K562 (cell line): ENCODE results near the gene PLK1. TPM values are rescaled to one million over a fixed set of nuclear protein-coding genes. Genes with fewer than 3 reads are reported as not detected.

Experiments used
- EGR1 ChIP-seq: fragments of 450-650 bp; conservative IDR thresholded peaks from 2 replicates; pipeline ENCODE4 v1.6.1; 2017; ENCODE audit warnings: mild to moderate bottlenecking
- FOXP4 ChIP-seq: sonication (generic); formaldehyde crosslinking; IDR thresholded peaks from 2 replicates; pipeline ENCODE4 v1.8.0; 2022; ENCODE audit warnings: mild to moderate bottlenecking, missing genetic modification reagents, borderline replicate concordance
- GABPB1 ChIP-seq: sonication (generic); formaldehyde crosslinking; IDR thresholded peaks from 2 replicates; pipeline ENCODE4 v1.8.0; 2022; ENCODE audit warnings: mild to moderate bottlenecking, missing genetic modification reagents
- HDAC2 ChIP-seq: fragments of 450-650 bp; IDR thresholded peaks from 2 replicates; pipeline ENCODE4 v1.6.1; 2016; ENCODE audit warnings: mild to moderate bottlenecking
- ID3 ChIP-seq, 2 experiments: fragments of 250-450 bp in 1 of 2; fragments of 450-650 bp in 1 of 2; sonication (Bioruptor Pico) in 1 of 2; IDR thresholded peaks; 2 replicates each; pipeline versions ENCODE4 v1.6.1 to v1.8.0; 2016 to 2021; ENCODE audit warnings: mild to moderate bottlenecking in 2 of 2, moderate library complexity in 2 of 2, missing compliant biosample characterization in 1 of 2, missing genetic modification characterization in 1 of 2
- KDM5B ChIP-seq: fragments of 200-600 bp; sonication (generic); IDR thresholded peaks from 2 replicates; pipeline ENCODE4 v1.6.1; 2012; ENCODE audit warnings: low read depth, mild to moderate bottlenecking, moderate library complexity, low read length, control low read depth, inconsistent platforms; ENCODE audit not compliant: insufficient replicate concordance
- KLF1 ChIP-seq: fragments of 450-650 bp; IDR thresholded peaks from 2 replicates; pipeline ENCODE4 v1.6.1; 2016; ENCODE audit warnings: missing genetic modification characterization, missing compliant biosample characterization
- MCM3 ChIP-seq: fragments of 450-650 bp; IDR thresholded peaks from 2 replicates; pipeline ENCODE4 v1.6.1; 2016
- MNT ChIP-seq, 2 experiments: fragments of 450-650 bp; conservative IDR thresholded peaks; 2 replicates each; pipeline ENCODE4 v1.6.1; 2017; ENCODE audit warnings: mild to moderate bottlenecking in 2 of 2, moderate library complexity in 2 of 2
- SMARCA4 ChIP-seq: fragments of 450-650 bp; IDR thresholded peaks from 2 replicates; pipeline ENCODE4 v1.6.1; 2016
- ZNF263 ChIP-seq: sonication (generic); formaldehyde crosslinking; IDR thresholded peaks from 2 replicates; pipeline ENCODE4 v1.8.0; 2022; ENCODE audit warnings: mild to moderate bottlenecking, missing genetic modification reagents, borderline replicate concordance
- ZNF589 ChIP-seq: fragments of 200-800 bp; sonication (Bioruptor generic); IDR thresholded peaks from 2 replicates; pipeline ENCODE4 v1.6.1; 2016; ENCODE audit warnings: low read depth, missing genetic modification characterization, missing compliant biosample characterization
- polyA plus RNA-seq, 8 experiments: library from polyadenylated mRNA; depleted of rRNA in 4 of 8; stranded (reverse) in 5 of 8; unstranded in 3 of 8; fragments of >200 nt; fragmentation: Nextera tagmentation in 2 of 8; fragmentation: Illumina TruSeq in 1 of 8; extraction: Ambion mirVana in 2 of 8; extraction: Trizol in 1 of 8; gene quantifications; 2 replicates each; pipeline versions ENCODE4 v1.2.1 to v1.2.3, GENCODE V29; 2011 to 2014; ENCODE audit warnings: inconsistent platforms in 1 of 8, missing spikeins in 1 of 8
- total RNA-seq, 7 experiments: library from RNA; depleted of rRNA in 6 of 7; stranded (reverse); fragments of >200 nt in 6 of 7; fragmentation: Illumina TruSeq in 2 of 7; extraction: Trizol in 2 of 7; gene quantifications; 2 replicates each; pipeline versions ENCODE4 v1.2.1 to v1.2.3, GENCODE V29; 2011 to 2021; ENCODE audit warnings: low replicate concordance in 1 of 7
- TF ChIP-seq, protein P1 (sequence below), 3 experiments: IDR thresholded peaks in 2 of 3; conservative IDR thresholded peaks in 1 of 3; 2 replicates each; pipeline ENCODE4 v1.5.1; 2011 to 2012; ENCODE audit warnings: low read length in 3 of 3, mild to moderate bottlenecking in 3 of 3, control low read depth in 2 of 3, improper control_type of control experiment in 1 of 3, inconsistent platforms in 1 of 3, low read depth in 1 of 3, mixed read lengths in 1 of 3, moderate library complexity in 1 of 3; ENCODE audit not compliant: insufficient read depth in 2 of 3
- TF ChIP-seq, protein P2 (sequence below): fragments of 450-650 bp; IDR thresholded peaks from 2 replicates; pipeline ENCODE4 v1.6.1; 2016; ENCODE audit warnings: borderline replicate concordance
- TF ChIP-seq, protein P3 (sequence below): fragments of 450-650 bp; IDR thresholded peaks from 2 replicates; pipeline ENCODE4 v1.6.1; 2018; ENCODE audit warnings: mild to moderate bottlenecking, low read depth; ENCODE audit not compliant: partially characterized antibody

The PLK1 gene
- total and polyA plus RNA-seq, 9 of the 15 experiments (the other 6 are each of a cell fraction or from before 2014, with no cell fraction given): 13.6 to 212 (median 45.5) TPM

GRCh38 chr16:23640931-23641765, 37.5 kb upstream of the PLK1 start, which contains the start of the genes DCTN5 and PALB2 (continued):
- no peak for TF ChIP-seq ZNF589 (CRISPR knock-in tag)
- TF ChIP-seq KLF1 (tag): 0 out of 2 replicates have a peak, but pooled peaks have one; percentile 32
- TF ChIP-seq HDAC2: peak; percentile 93
- TF ChIP-seq ZNF263 (CRISPR knock-in tag): peak; percentile 54
- TF ChIP-seq KDM5B: peak; percentile 76
- peak; percentile 6; the same call in 1 of the 2 replicates for TF ChIP-seq SMARCA4
- no peak for TF ChIP-seq ID3 (CRISPR knock-in tag; IDR thresholded peaks at IDR 0.05)
- TF ChIP-seq ID3 (tag; IDR thresholded peaks at IDR 0.05): no peak
- no peak for TF ChIP-seq MCM3
- TF ChIP-seq, protein P1, sequence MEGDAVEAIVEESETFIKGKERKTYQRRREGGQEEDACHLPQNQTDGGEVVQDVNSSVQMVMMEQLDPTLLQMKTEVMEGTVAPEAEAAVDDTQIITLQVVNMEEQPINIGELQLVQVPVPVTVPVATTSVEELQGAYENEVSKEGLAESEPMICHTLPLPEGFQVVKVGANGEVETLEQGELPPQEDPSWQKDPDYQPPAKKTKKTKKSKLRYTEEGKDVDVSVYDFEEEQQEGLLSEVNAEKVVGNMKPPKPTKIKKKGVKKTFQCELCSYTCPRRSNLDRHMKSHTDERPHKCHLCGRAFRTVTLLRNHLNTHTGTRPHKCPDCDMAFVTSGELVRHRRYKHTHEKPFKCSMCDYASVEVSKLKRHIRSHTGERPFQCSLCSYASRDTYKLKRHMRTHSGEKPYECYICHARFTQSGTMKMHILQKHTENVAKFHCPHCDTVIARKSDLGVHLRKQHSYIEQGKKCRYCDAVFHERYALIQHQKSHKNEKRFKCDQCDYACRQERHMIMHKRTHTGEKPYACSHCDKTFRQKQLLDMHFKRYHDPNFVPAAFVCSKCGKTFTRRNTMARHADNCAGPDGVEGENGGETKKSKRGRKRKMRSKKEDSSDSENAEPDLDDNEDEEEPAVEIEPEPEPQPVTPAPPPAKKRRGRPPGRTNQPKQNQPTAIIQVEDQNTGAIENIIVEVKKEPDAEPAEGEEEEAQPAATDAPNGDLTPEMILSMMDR (IDR thresholded peaks at IDR 0.05 in 2 of 3, conservative IDR thresholded peaks at IDR 0.05 in 1 of 3; ENCODE audit: insufficient read depth in 2 of 3, low read depth in 1 of 3, low read length in 3 of 3): peak in 1 of 3 experiments; percentile 2; a peak in 1 of 6 replicates
- 0 out of 2 replicates have a peak, but pooled peaks have one; percentile 4 for TF ChIP-seq EGR1
- TF ChIP-seq GABPB1: peak; percentile 95
- TF ChIP-seq, protein P2, sequence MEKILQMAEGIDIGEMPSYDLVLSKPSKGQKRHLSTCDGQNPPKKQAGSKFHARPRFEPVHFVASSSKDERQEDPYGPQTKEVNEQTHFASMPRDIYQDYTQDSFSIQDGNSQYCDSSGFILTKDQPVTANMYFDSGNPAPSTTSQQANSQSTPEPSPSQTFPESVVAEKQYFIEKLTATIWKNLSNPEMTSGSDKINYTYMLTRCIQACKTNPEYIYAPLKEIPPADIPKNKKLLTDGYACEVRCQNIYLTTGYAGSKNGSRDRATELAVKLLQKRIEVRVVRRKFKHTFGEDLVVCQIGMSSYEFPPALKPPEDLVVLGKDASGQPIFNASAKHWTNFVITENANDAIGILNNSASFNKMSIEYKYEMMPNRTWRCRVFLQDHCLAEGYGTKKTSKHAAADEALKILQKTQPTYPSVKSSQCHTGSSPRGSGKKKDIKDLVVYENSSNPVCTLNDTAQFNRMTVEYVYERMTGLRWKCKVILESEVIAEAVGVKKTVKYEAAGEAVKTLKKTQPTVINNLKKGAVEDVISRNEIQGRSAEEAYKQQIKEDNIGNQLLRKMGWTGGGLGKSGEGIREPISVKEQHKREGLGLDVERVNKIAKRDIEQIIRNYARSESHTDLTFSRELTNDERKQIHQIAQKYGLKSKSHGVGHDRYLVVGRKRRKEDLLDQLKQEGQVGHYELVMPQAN: peak; percentile 96
- TF ChIP-seq, protein P3, sequence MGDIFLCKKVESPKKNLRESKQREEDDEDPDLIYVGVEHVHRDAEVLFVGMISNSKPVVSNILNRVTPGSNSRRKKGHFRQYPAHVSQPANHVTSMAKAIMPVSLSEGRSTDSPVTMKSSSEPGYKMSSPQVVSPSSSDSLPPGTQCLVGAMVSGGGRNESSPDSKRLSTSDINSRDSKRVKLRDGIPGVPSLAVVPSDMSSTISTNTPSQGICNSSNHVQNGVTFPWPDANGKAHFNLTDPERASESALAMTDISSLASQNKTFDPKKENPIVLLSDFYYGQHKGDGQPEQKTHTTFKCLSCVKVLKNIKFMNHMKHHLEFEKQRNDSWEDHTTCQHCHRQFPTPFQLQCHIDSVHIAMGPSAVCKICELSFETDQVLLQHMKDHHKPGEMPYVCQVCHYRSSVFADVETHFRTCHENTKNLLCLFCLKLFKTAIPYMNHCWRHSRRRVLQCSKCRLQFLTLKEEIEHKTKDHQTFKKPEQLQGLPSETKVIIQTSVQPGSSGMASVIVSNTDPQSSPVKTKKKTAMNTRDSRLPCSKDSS: no peak
- peak; percentile 95 to 98 for TF ChIP-seq MNT (conservative IDR thresholded peaks at IDR 0.05)
- 0 out of 2 replicates have a peak, but pooled peaks have one; percentile 57 for TF ChIP-seq FOXP4 (CRISPR knock-in tag)
